Measurements from ENCODE around the gene SLC16A6.
"Not testable (repeated sequence)": the region's sequence is repeated elsewhere in the genome, so short reads cannot be mapped to it uniquely, and the experiment has no call there.

SLC16A6 gene

GRCh38 chr17:68309066-68309670 lies 18.2 kb upstream of the SLC16A6 start:
- not testable (repeated sequence) for DNase-seq (ENCODE audit: low spot score)

- DNase-seq (ENCODE audit: low spot score) = not testable (repeated sequence)
Measured at GRCh38 chr17:68308486-68308885, 17.6 kb upstream of the SLC16A6 start.

GRCh38 chr17:68307443-68307842 lies 16.5 kb upstream of the SLC16A6 start:
- no peak for DNase-seq (ENCODE audit: low spot score)

GRCh38 chr17:68306819-68307218 lies 15.9 kb upstream of the SLC16A6 start:
- DNase-seq (ENCODE audit: low spot score) = no peak

GRCh38 chr17:68305142-68305541 lies 14.2 kb upstream of the SLC16A6 start:
- DNase-seq (ENCODE audit: low spot score) = no peak

- DNase-seq (ENCODE audit: low spot score) = no peak
Measured at GRCh38 chr17:68304706-68305105, 13.8 kb upstream of the SLC16A6 start.

- no peak for DNase-seq (ENCODE audit: low spot score)
Measured at GRCh38 chr17:68302666-68303065, 11.7 kb upstream of the SLC16A6 start.

GRCh38 chr17:68302066-68302564 lies 11.2 kb upstream of the SLC16A6 start:
- DNase-seq (ENCODE audit: low spot score) = no peak

- no peak for DNase-seq (ENCODE audit: low spot score)
Measured at GRCh38 chr17:68301438-68301959, 10.6 kb upstream of the SLC16A6 start.

GRCh38 chr17:68299817-68300216 lies 8.9 kb upstream of the SLC16A6 start:
- no peak for DNase-seq (ENCODE audit: low spot score)

- DNase-seq (ENCODE audit: low spot score) = no peak
Measured at GRCh38 chr17:68298601-68299000, 7.7 kb upstream of the SLC16A6 start.

GRCh38 chr17:68297195-68297594 lies 6.3 kb upstream of the SLC16A6 start:
- no peak for DNase-seq (ENCODE audit: low spot score)

GRCh38 chr17:68296217-68297191 lies 5.6 kb upstream of the SLC16A6 start:
- DNase-seq (ENCODE audit: low spot score) = no peak

GRCh38 chr17:68295086-68295485 lies 4.2 kb upstream of the SLC16A6 start:
- no peak for DNase-seq (ENCODE audit: low spot score)

GRCh38 chr17:68294617-68295016 lies 3.7 kb upstream of the SLC16A6 start:
- DNase-seq (ENCODE audit: low spot score) = no peak

GRCh38 chr17:68294196-68294555 lies 3.2 kb upstream of the SLC16A6 start:
- DNase-seq (ENCODE audit: low spot score) = no peak

- no peak for DNase-seq (ENCODE audit: low spot score)
Measured at GRCh38 chr17:68293490-68294195, 2.7 kb upstream of the SLC16A6 start.

GRCh38 chr17:68292689-68293040 lies 1.7 kb upstream of the SLC16A6 start:
- DNase-seq (ENCODE audit: low spot score) = no peak

- peak; percentile 95 for DNase-seq (ENCODE audit: low spot score)
Measured at GRCh38 chr17:68291836-68292688, 1.1 kb upstream of the SLC16A6 start.

- DNase-seq (ENCODE audit: low spot score) = peak; percentile 33
Measured at GRCh38 chr17:68290268-68290954, 516 bp downstream of the SLC16A6 start.

GRCh38 chr17:68289936-68290267 lies 1.0 kb downstream of the SLC16A6 start:
- DNase-seq (ENCODE audit: low spot score) = no peak

Data from AG20443 (cell line).